H1 (cell line): ENCODE measurements around the gene SEC14L6. TPM values are rescaled to one million over a fixed set of nuclear protein-coding genes. Genes with fewer than 3 reads are reported as not detected.

ENCODE experiments used
- CTCF ChIA-PET: fragments of 300-600 bp; sonication (Branson Sonifier 250); formaldehyde crosslinking; loops from one replicate; lab custom pipeline; 2021; ENCODE audit not compliant: partially characterized antibody; lab: Charles Lee
- POLR2A ChIA-PET: fragments of 300-600 bp; sonication (Branson Sonifier 250); formaldehyde crosslinking; loops from one replicate; lab custom pipeline; 2021; ENCODE audit warnings: inconsistent platforms; ENCODE audit not compliant: partially characterized antibody; lab: Charles Lee
- DNase-seq, 2 experiments: peaks; one replicate each; pipeline versions ENCODE4 v3.0.0 to v3.0.0-alpha.2; 2010 to 2022; ENCODE audit warnings: low spot score in 2 of 2, low read depth in 1 of 2, mixed read lengths in 1 of 2
- FAIRE-seq: peaks from 2 replicates; lab custom pipeline; 2011; peaks lifted over from hg19 to GRCh38; lab: Jason Lieb, UNC
- H2AFZ ChIP-seq: 2 replicates; pipeline ENCODE4 v1.8.1; 2012; ENCODE audit warnings: low read length, inconsistent platforms
- H2AK5ac ChIP-seq: 2 replicates; pipeline ENCODE4 v1.6.1; 2013; ENCODE audit warnings: low read depth, low read length
- H2BK120ac ChIP-seq: replicated peaks from 2 replicates; pipeline ENCODE3; 2013; ENCODE audit warnings: low read depth, low read length, inconsistent platforms
- H2BK12ac ChIP-seq: 2 replicates; pipeline ENCODE4 v1.6.1; 2013; ENCODE audit warnings: low read depth, low read length
- H2BK15ac ChIP-seq: 2 replicates; pipeline ENCODE4 v1.6.1; 2013; ENCODE audit warnings: low read length
- H2BK20ac ChIP-seq: 2 replicates; pipeline ENCODE4 v1.6.1; 2013; ENCODE audit warnings: low read length
- H2BK5ac ChIP-seq: 2 replicates; pipeline ENCODE4 v1.6.1; 2013; ENCODE audit warnings: low read depth, low read length
- H3K14ac ChIP-seq: 2 replicates; pipeline ENCODE4 v1.6.1; 2013; ENCODE audit warnings: inconsistent platforms; ENCODE audit not compliant: insufficient read length
- H3K18ac ChIP-seq: 2 replicates; pipeline ENCODE4 v1.6.1; 2013; ENCODE audit warnings: low read length; ENCODE audit errors: extremely low read depth
- H3K23ac ChIP-seq: 2 replicates; pipeline ENCODE4 v1.6.1; 2013; ENCODE audit warnings: inconsistent platforms; ENCODE audit not compliant: insufficient read length
- H3K23me2 ChIP-seq: 2 replicates; pipeline ENCODE4 v1.6.1; 2013; ENCODE audit warnings: low read depth, low read length
- H3K27ac ChIP-seq: 2 replicates; pipeline ENCODE4 v1.6.1; 2011; ENCODE audit warnings: low read depth, low read length, inconsistent platforms
- H3K27me3 ChIP-seq, 4 experiments: replicated peaks in 1 of 4; 1 replicate in 1 of 4; 2 replicates in 3 of 4; pipeline versions ENCODE4 v1.6.1 to v1.8.1; 2011 to 2013; ENCODE audit warnings: low read length in 3 of 4, mild to moderate bottlenecking in 3 of 4, inconsistent platforms in 2 of 4, mixed read lengths in 2 of 4, moderate library complexity in 1 of 4; ENCODE audit not compliant: control insufficient read depth in 3 of 4, insufficient read depth in 3 of 4; ENCODE audit errors: extremely low read depth in 1 of 4
- H3K36me3 ChIP-seq, 4 experiments: 2 replicates each; pipeline versions ENCODE4 v1.6.1 to v1.8.1; 2011 to 2013; ENCODE audit warnings: mild to moderate bottlenecking in 4 of 4, low read length in 3 of 4, moderate library complexity in 2 of 4, control low read depth in 1 of 4, inconsistent platforms in 1 of 4; ENCODE audit not compliant: insufficient read depth in 4 of 4, control insufficient read depth in 2 of 4
- H3K4ac ChIP-seq: replicated peaks from 2 replicates; pipeline ENCODE3; 2013; ENCODE audit warnings: low read length, low read depth, mixed read lengths, inconsistent platforms; ENCODE audit not compliant: insufficient read length
- H3K4me1 ChIP-seq, 4 experiments: replicated peaks in 1 of 4; 1 replicate in 1 of 4; 2 replicates in 3 of 4; pipeline versions ENCODE4 v1.6.1 to v1.8.1; 2011 to 2013; ENCODE audit warnings: low read length in 3 of 4, inconsistent platforms in 2 of 4, mixed read lengths in 1 of 4; ENCODE audit not compliant: insufficient read depth in 4 of 4, control insufficient read depth in 3 of 4
- H3K4me2 ChIP-seq, 2 experiments: 2 replicates each; pipeline versions ENCODE4 v1.6.1 to v1.8.1; 2011 to 2013; ENCODE audit warnings: low read depth in 2 of 2, low read length in 2 of 2, control low read depth in 1 of 2, inconsistent platforms in 1 of 2, mild to moderate bottlenecking in 1 of 2; ENCODE audit not compliant: insufficient read depth in 1 of 2
- H3K4me3 ChIP-seq, 4 experiments: fragments of 200-600, 300-600 bp in 1 of 4; sonication (generic), shearing (Covaris generic), sonication (Bioruptor Twin) in 1 of 4; 2 replicates each; pipeline versions ENCODE4 v1.5.1 to v1.8.1; 2011 to 2016; ENCODE audit warnings: low read length in 4 of 4, low read depth in 3 of 4, control low read depth in 2 of 4, inconsistent platforms in 2 of 4, mild to moderate bottlenecking in 2 of 4, mixed read lengths in 1 of 4, moderate library complexity in 1 of 4; ENCODE audit not compliant: insufficient read depth in 2 of 4; ENCODE audit errors: extremely low read depth in 1 of 4
- H3K56ac ChIP-seq: replicated peaks from 2 replicates; pipeline ENCODE3; 2013; ENCODE audit warnings: low read depth, mild to moderate bottlenecking, mixed read lengths, low read length, inconsistent platforms; ENCODE audit not compliant: insufficient read length
- H3K79me1 ChIP-seq: 2 replicates; pipeline ENCODE4 v1.6.1; 2013; ENCODE audit warnings: low read depth, low read length, control low read depth
- H3K79me2 ChIP-seq, 2 experiments: 2 replicates each; pipeline versions ENCODE4 v1.6.1 to v1.8.1; 2012 to 2013; ENCODE audit warnings: low read length in 2 of 2, mild to moderate bottlenecking in 2 of 2, inconsistent platforms in 1 of 2; ENCODE audit not compliant: insufficient read depth in 2 of 2, control insufficient read depth in 1 of 2
- H3K9ac ChIP-seq, 4 experiments: replicated peaks in 1 of 4; 1 replicate in 1 of 4; 2 replicates in 3 of 4; pipeline versions ENCODE4 v1.6.1 to v1.8.1; 2011 to 2013; ENCODE audit warnings: low read depth in 3 of 4, low read length in 3 of 4, control low read depth in 2 of 4, mild to moderate bottlenecking in 2 of 4, moderate library complexity in 2 of 4, inconsistent platforms in 1 of 4; ENCODE audit errors: extremely low read depth in 1 of 4
- H3K9me3 ChIP-seq, 2 experiments: 2 replicates each; pipeline versions ENCODE4 v1.6.1 to v1.8.1; 2012 to 2013; ENCODE audit warnings: mild to moderate bottlenecking in 2 of 2, moderate library complexity in 2 of 2, control low read depth in 1 of 2, inconsistent platforms in 1 of 2, low read depth in 1 of 2, low read length in 1 of 2, mixed read lengths in 1 of 2; ENCODE audit not compliant: insufficient read depth in 2 of 2
- H4K20me1 ChIP-seq, 2 experiments: replicated peaks in 1 of 2; 2 replicates each; pipeline versions ENCODE3 to v1.8.1; 2011 to 2013; ENCODE audit warnings: inconsistent platforms in 2 of 2, low read length in 2 of 2, mild to moderate bottlenecking in 1 of 2; ENCODE audit not compliant: insufficient read depth in 2 of 2, control insufficient read depth in 1 of 2
- H4K5ac ChIP-seq: 2 replicates; pipeline ENCODE4 v1.6.1; 2013; ENCODE audit warnings: low read length, low read depth, mixed read lengths, inconsistent platforms; ENCODE audit not compliant: insufficient read length
- H4K8ac ChIP-seq: 2 replicates; pipeline ENCODE4 v1.8.0; 2013; ENCODE audit warnings: mild to moderate bottlenecking, moderate library complexity, low read length, inconsistent platforms; ENCODE audit not compliant: insufficient read depth; ENCODE audit errors: extremely low read depth
- H4K91ac ChIP-seq: replicated peaks from 2 replicates; pipeline ENCODE3; 2013; ENCODE audit warnings: low read length, mixed read lengths, inconsistent platforms; ENCODE audit not compliant: insufficient read length
- BRCA1 ChIP-seq: IDR thresholded peaks from 2 replicates; pipeline ENCODE4 v1.6.1; 2012; ENCODE audit warnings: low read depth, low read length, improper control_type of control experiment
- JUN ChIP-seq: IDR thresholded peaks from 2 replicates; pipeline ENCODE4 v1.6.1; 2011; ENCODE audit warnings: low read depth, mild to moderate bottlenecking, improper control_type of control experiment, low read length
- KDM1A ChIP-seq: fragments of 200-600, 300-600 bp; sonication (generic); IDR thresholded peaks from 2 replicates; pipeline ENCODE4 v1.7.1; 2016; ENCODE audit warnings: mild to moderate bottlenecking, low read length, borderline replicate concordance
- KDM4A ChIP-seq: IDR thresholded peaks from one replicate; pipeline ENCODE4 v1.7.1; 2012; ENCODE audit warnings: low read depth, mild to moderate bottlenecking, moderate library complexity, low read length, inconsistent platforms; ENCODE audit not compliant: severe bottlenecking
- POLR2A ChIP-seq, 2 experiments: IDR thresholded peaks; 1 replicate in 1 of 2; 2 replicates in 1 of 2; pipeline ENCODE4 v1.6.1; 2011; ENCODE audit warnings: low read depth in 2 of 2, low read length in 2 of 2, mild to moderate bottlenecking in 2 of 2; ENCODE audit errors: control extremely low read depth in 1 of 2
- RFX5 ChIP-seq: IDR thresholded peaks from 2 replicates; pipeline ENCODE4 v1.6.1; 2011; ENCODE audit warnings: low read depth, low read length, improper control_type of control experiment, borderline replicate concordance
- RXRA ChIP-seq: IDR thresholded peaks from 2 replicates; pipeline ENCODE4 v1.6.1; 2011; ENCODE audit warnings: low read depth, mild to moderate bottlenecking, low read length, moderate library complexity; ENCODE audit not compliant: insufficient read depth
- TCF12 ChIP-seq: IDR thresholded peaks from 2 replicates; pipeline ENCODE4 v1.6.1; 2011; ENCODE audit warnings: low read depth, mild to moderate bottlenecking, low read length
- WGBS, 2 experiments: shearing (Covaris generic) in 1 of 2; methylation state at CpG; one replicate each; pipeline versions ENCODE4 v1.1.6 to v1.1.7; 2013 to 2015; ENCODE audit warnings: low lambda C conversion rate in 2 of 2, mixed read lengths in 2 of 2, inconsistent platforms in 1 of 2, low coverage in 1 of 2, missing lambda C conversion rate in 1 of 2; ENCODE audit not compliant: insufficient replicate concordance in 2 of 2, insufficient coverage in 1 of 2, insufficient read length in 1 of 2; ENCODE audit errors: extremely low coverage in 1 of 2, missing lambda C conversion rate in 1 of 2; 5-methylcytosine and 5-hydroxymethylcytosine counted together
- polyA plus RNA-seq, 7 experiments: library from polyadenylated mRNA; depleted of rRNA in 3 of 7; stranded (reverse) in 5 of 7; unstranded in 2 of 7; fragments of >200 nt in 5 of 7; fragments of 200-250 nt in 2 of 7; gene quantifications; 1 replicate in 5 of 7; 2 replicates in 1 of 7; 4 replicates in 1 of 7; pipeline versions ENCODE4 v1.2.1 to v1.2.3, GENCODE V29; 2011 to 2013; ENCODE audit warnings: missing spikeins in 2 of 7, mixed read lengths in 2 of 7
- total RNA-seq: library from RNA; stranded (reverse); fragmentation: NEBNext Ultra II Directional; extraction: Animal tissue kit (Norgen Biotek cat#: 25700); gene quantifications from 2 replicates; pipeline ENCODE4 v1.2.1, GENCODE V29; 2021
- TF ChIP-seq, protein P1 (sequence below): IDR thresholded peaks from 2 replicates; pipeline ENCODE4 v1.6.1; 2011; ENCODE audit warnings: low read depth, mild to moderate bottlenecking, low read length; ENCODE audit not compliant: insufficient read depth

Gene SEC14L6
- total and polyA plus RNA-seq, 2 of the 8 experiments (the other 6 are each of a cell fraction or from before 2014, with no cell fraction given), result 0.63 to 2.1 TPM

DNA sequence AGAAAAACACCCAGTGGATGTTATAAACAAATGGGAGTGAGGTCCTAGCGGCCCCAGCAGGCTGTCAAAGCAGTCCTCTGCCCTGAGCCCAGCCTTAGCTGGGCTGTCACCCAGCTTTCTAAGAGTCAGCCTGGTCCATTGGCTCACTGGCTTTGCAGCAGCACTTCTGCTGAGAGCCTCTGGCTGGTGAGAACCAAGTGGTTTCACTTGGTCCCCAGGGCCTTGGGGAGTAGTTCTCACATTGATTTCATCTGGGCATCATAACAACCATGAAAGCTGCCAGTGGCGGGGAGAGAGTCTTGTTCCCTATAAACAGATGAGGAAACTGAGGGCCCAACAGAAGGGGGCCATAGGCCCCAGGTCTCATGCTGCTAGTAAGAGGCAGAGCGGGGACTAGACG is 11.4 kb downstream of the SEC14L6 start:
- H3K23me2 ChIP-seq, result no peaks in the 10 kb centered on the region
- H2BK20ac ChIP-seq, result no peak overlapping the region
- no peak overlapping the region for H2BK15ac ChIP-seq
- no peak overlapping the region for H2BK120ac ChIP-seq
- no peaks in the 10 kb centered on the region for H3K36me3 ChIP-seq
- H4K20me1 ChIP-seq, result peaks cover 0 to 1% of the 10 kb centered on the region in 2 experiments
- no peak overlapping the region for H2BK5ac ChIP-seq
- H3K27me3 ChIP-seq, result no peaks in the 10 kb centered on the region
- H3K27ac ChIP-seq, result no peak overlapping the region
- no peak overlapping the region for H3K9ac ChIP-seq
- WGBS, 2 experiments, result 83% methylated on average over 4 of the region's 4 CpGs; no CpG with 5 or more reads in 1 of the 2 experiments
- H3K79me1 ChIP-seq, result no peaks in the 10 kb centered on the region
- no peak overlapping the region for H2AK5ac ChIP-seq
- no peak overlapping the region for H4K5ac ChIP-seq
- H2BK12ac ChIP-seq, result no peak overlapping the region
- no peak overlapping the region for H3K4ac ChIP-seq
- no peak overlapping the region for H4K91ac ChIP-seq
- H3K79me2 ChIP-seq, result no peaks in the 10 kb centered on the region
- no peak for FAIRE-seq
- H3K9me3 ChIP-seq, result no peaks in the 10 kb centered on the region
- H3K4me2 ChIP-seq, result no peak overlapping the region
- POLR2A ChIA-PET, result no interaction called here
- CTCF ChIA-PET, result interaction anchor here (0.6 kb wide), 1 partner anchor 228 kb away, joined by 3 read pairs; no protein-coding TSS in a partner anchor
- no peak overlapping the region for H2AFZ ChIP-seq
- H3K4me3 ChIP-seq, result no peak overlapping the region
- H4K8ac ChIP-seq, result no peak overlapping the region
- no peak overlapping the region for H3K56ac ChIP-seq
- H3K14ac ChIP-seq, result no peak overlapping the region
- DNase-seq, result no peak
- H3K18ac ChIP-seq, result no peak overlapping the region
- peaks cover 0 to 4% (median 0%) of the 10 kb centered on the region in 4 experiments; a peak in 3 of 7 replicates for H3K4me1 ChIP-seq
- no peak overlapping the region for H3K23ac ChIP-seq
- TF ChIP-seq KDM1A (no peak), RFX5 (no peak), TCF12 (no peak), RXRA (no peak), BRCA1 (no peak), KDM4A (no peak), POLR2A (IDR thresholded peaks at IDR 0.05; ENCODE audit: control extremely low read depth in 1 of 2, low read depth in 2 of 2, low read length in 2 of 2) (no peak), JUN (no peak)
- TF ChIP-seq, protein P1, sequence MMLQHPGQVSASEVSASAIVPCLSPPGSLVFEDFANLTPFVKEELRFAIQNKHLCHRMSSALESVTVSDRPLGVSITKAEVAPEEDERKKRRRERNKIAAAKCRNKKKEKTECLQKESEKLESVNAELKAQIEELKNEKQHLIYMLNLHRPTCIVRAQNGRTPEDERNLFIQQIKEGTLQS, result no peak
